Gastrocnemius medialis (tissue), 4 donors: Measurements from ENCODE around the gene INAVA.

Experiments
- CTCF ChIP-seq, 5 experiments: fragments of 450-650 bp in 3 of 5; fragments of 200-600 bp in 2 of 5; sonication (generic) in 2 of 5; IDR thresholded peaks in 4 of 5; conservative IDR thresholded peaks in 1 of 5; 1 replicate in 4 of 5; 2 replicates in 1 of 5; pipeline ENCODE4 v1.5.1; 2016 to 2019; ENCODE audit warnings: antibody characterized with exemption in 5 of 5, mild to moderate bottlenecking in 3 of 5, moderate library complexity in 3 of 5
- POLR2A ChIP-seq, 2 donors: fragments of 450-650 bp; IDR thresholded peaks; one replicate each; pipeline ENCODE4 v1.6.1; 2017; ENCODE audit warnings: antibody characterized with exemption in 2 of 2, mild to moderate bottlenecking in 2 of 2, moderate library complexity in 2 of 2

GRCh38 chr1:200856716-200857357, 37.9 kb upstream of the INAVA start:
- TF ChIP-seq CTCF (IDR thresholded peaks at IDR 0.05 in 4 of 5, conservative IDR thresholded peaks at IDR 0.05 in 1 of 5) (no peak), POLR2A (IDR thresholded peaks at IDR 0.05) (no peak)
